ENCODE measurements around the gene CLCN2. TPM values are rescaled to one million over a fixed set of nuclear protein-coding genes. Genes with fewer than 3 reads are reported as not detected.
A peak's percentile ranks its signal among the peaks of the same experiment; 100 is the strongest.

Gene CLCN2
- total RNA-seq, 1 experiment from 2014 or later = 13.0 TPM

DNA sequence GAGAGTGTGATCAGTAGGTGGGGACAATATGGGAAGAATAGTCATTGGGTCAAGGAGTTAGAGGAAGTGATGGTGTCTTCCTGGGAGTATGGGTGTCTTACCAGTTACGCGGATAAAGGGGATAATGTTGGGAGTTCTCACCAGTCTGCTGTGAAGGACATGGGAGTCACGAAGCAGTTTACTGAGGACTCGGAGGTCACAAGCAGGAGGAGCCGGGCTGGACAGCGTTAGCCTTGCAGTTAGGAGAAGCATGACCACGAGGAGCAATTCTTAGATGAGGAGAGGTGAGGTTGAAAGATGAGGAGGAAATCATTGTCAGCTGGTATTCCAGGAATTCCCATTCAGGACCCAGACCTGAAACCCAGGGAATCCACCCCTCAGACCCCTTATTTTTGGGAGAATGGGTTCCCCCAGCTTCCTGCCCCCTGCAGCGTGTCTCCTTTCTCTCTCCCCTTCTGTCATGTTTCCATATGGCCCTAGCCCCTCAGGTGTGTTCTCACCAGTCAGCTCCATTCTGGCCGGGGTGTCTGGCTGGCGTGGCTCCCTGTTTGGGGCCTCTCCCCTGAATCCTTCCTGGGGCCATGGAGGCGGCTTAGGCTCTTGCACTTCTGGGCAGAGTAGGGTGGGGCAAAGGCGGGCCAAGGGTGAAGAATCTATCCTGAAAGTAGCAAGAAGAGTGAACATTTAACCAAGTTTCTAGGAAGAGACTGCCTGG lies 14.5 kb upstream of the CLCN2 start:
- no peak for DNase-seq
- Histone ChIP-seq H3K9me3 (ENCODE audit: low read length) (no peaks in the 10 kb centered on the region), H3K27ac (ENCODE audit: low read length) (no peak overlapping the region), H3K9ac (ENCODE audit: low read length) (no peak overlapping the region), H3K4me1 (ENCODE audit: insufficient read depth, low read length) (peaks cover 4% of the 10 kb centered on the region; the same call in 1 of the 2 replicates), H3K79me2 (ENCODE audit: low read length) (no peaks in the 10 kb centered on the region), H3K4me3 (ENCODE audit: low read length) (no peak overlapping the region), H3F3A (ENCODE audit: low read length, unreplicated experiment) (no peaks in the 10 kb centered on the region), H4K20me1 (ENCODE audit: low read length) (0 out of 2 replicates have a peak, but pooled peaks cover 4% of the 10 kb centered on the region), H2AFZ (ENCODE audit: low read length) (no peak overlapping the region), H3K4me2 (ENCODE audit: low read length) (no peak overlapping the region), H3K27me3 (ENCODE audit: low read length) (peaks cover 53% of the 10 kb centered on the region), H3K9me2 (replicated peaks; ENCODE audit: low read length) (no peaks in the 10 kb centered on the region), H3K36me3 (ENCODE audit: low read depth, low read length) (no peaks in the 10 kb centered on the region)
- intact Hi-C loops (cut with micrococcal nuclease) = loop anchor here (10.0 kb wide), 1 partner anchor 429 kb away; no protein-coding TSS in a partner anchor
- CTCF ChIA-PET = no interaction called here
- POLR2A ChIA-PET (ENCODE audit: unreplicated experiment) = no interaction called here
- BruUV-seq (replicated peaks) = no TSS peak
- no peak for TF ChIP-seq EZH2phosphoT487 (IDR thresholded peaks at IDR 0.05; ENCODE audit: borderline replicate concordance, low read length)
- TF ChIP-seq, protein P1, sequence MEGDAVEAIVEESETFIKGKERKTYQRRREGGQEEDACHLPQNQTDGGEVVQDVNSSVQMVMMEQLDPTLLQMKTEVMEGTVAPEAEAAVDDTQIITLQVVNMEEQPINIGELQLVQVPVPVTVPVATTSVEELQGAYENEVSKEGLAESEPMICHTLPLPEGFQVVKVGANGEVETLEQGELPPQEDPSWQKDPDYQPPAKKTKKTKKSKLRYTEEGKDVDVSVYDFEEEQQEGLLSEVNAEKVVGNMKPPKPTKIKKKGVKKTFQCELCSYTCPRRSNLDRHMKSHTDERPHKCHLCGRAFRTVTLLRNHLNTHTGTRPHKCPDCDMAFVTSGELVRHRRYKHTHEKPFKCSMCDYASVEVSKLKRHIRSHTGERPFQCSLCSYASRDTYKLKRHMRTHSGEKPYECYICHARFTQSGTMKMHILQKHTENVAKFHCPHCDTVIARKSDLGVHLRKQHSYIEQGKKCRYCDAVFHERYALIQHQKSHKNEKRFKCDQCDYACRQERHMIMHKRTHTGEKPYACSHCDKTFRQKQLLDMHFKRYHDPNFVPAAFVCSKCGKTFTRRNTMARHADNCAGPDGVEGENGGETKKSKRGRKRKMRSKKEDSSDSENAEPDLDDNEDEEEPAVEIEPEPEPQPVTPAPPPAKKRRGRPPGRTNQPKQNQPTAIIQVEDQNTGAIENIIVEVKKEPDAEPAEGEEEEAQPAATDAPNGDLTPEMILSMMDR (conservative IDR thresholded peaks at IDR 0.05; ENCODE audit: low read depth, low read length) = no peak
- no peak for TF ChIP-seq EZH2 (IDR thresholded peaks at IDR 0.05; ENCODE audit: low read length, unreplicated experiment)
- ATAC-seq = no peak

DNA sequence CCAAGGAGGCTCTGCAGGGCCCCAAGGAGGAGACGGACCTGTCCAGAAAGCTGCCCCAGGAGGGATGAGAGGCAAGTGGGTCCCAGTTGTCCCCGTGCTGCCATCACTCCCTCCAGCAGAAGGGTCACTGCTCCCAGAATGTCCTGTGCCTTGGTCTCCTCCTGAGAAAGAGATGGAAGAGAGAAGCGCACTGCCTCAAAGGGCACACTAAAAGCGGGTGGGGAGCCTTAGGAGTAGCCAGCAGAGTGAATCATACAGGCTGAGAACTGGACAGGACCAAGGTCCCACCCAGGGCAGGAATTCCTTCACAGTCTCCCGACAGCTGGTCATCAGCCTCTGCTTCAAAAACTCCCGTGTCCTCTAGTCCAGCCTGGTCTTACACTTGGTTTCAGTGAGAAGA lies 12.0 kb upstream of the CLCN2 start:
- Histone ChIP-seq H3K27ac (ENCODE audit: low read length) (no peak overlapping the region), H2AFZ (ENCODE audit: low read length) (no peak overlapping the region), H3K9me2 (replicated peaks; ENCODE audit: low read length) (no peaks in the 10 kb centered on the region), H3K4me1 (ENCODE audit: insufficient read depth, low read length) (peaks cover 4% of the 10 kb centered on the region; the same call in 1 of the 2 replicates), H3K9ac (ENCODE audit: low read length) (no peak overlapping the region), H3K79me2 (ENCODE audit: low read length) (no peaks in the 10 kb centered on the region), H3K36me3 (ENCODE audit: low read depth, low read length) (peaks cover 6% of the 10 kb centered on the region; the same call in 1 of the 2 replicates), H3K4me2 (ENCODE audit: low read length) (no peak overlapping the region), H3K27me3 (ENCODE audit: low read length) (peaks cover 36% of the 10 kb centered on the region), H3K9me3 (ENCODE audit: low read length) (no peaks in the 10 kb centered on the region), H3F3A (ENCODE audit: low read length, unreplicated experiment) (no peaks in the 10 kb centered on the region), H3K4me3 (ENCODE audit: low read length) (no peak overlapping the region), H4K20me1 (ENCODE audit: low read length) (0 out of 2 replicates have a peak, but pooled peaks cover 9% of the 10 kb centered on the region)
- intact Hi-C loops (cut with micrococcal nuclease) = loop anchor here (10.0 kb wide), 1 partner anchor 431 kb away; no protein-coding TSS in a partner anchor
- TF ChIP-seq EZH2phosphoT487 (IDR thresholded peaks at IDR 0.05; ENCODE audit: borderline replicate concordance, low read length) (no peak), EZH2 (IDR thresholded peaks at IDR 0.05; ENCODE audit: low read length, unreplicated experiment) (no peak)
- TF ChIP-seq, protein P1 (conservative IDR thresholded peaks at IDR 0.05; ENCODE audit: low read depth, low read length) = no peak
- BruUV-seq (replicated peaks) = no TSS peak
- POLR2A ChIA-PET (ENCODE audit: unreplicated experiment) = no interaction called here
- CTCF ChIA-PET = interaction anchor here (0.6 to 2.7 kb wide), 2 partner anchors 141 to 172 kb away, joined by 3 to 24 read pairs; no protein-coding TSS in a partner anchor
- peak; percentile 9; the same call in 1 of the 2 replicates for ATAC-seq
- DNase-seq = no peak

DNA sequence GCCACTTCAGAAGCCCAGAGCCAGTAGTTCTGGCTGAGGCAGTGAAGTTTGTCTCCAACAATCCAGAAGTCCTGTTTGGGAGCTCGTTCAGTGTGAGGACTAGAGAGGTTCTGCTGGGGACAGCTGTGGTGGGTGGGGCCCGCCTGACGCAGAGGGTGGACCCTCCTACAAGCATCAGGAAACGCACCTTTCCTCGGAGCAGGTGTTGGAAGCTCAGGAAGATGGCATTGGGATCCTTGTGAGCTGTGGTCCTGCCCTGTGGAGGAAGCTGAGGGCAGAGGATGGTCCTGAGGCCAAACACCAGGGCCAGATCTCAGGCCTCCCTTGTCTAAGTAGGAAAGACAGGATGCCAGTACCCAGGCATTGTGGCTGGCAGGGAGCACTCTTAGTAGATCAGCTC lies 11.5 kb upstream of the CLCN2 start:
- POLR2A ChIA-PET (ENCODE audit: unreplicated experiment) = no interaction called here
- CTCF ChIA-PET = interaction anchor here (1.8 to 2.7 kb wide), 2 partner anchors 96 to 141 kb away, joined by 19 to 24 read pairs; no protein-coding TSS in a partner anchor

More for the DNA sequence above, 11.5 kb upstream of the CLCN2 start:
- no peak overlapping the region for H2AFZ ChIP-seq (ENCODE audit: low read length)
- H3K27me3 ChIP-seq (ENCODE audit: low read length) = peaks cover 31% of the 10 kb centered on the region
- peaks cover 4% of the 10 kb centered on the region; the same call in 1 of the 2 replicates for H3K4me1 ChIP-seq (ENCODE audit: insufficient read depth, low read length)
- peaks cover 10% of the 10 kb centered on the region for H3K36me3 ChIP-seq (ENCODE audit: low read depth, low read length)
- H3K79me2 ChIP-seq (ENCODE audit: low read length) = no peaks in the 10 kb centered on the region
- H3K9ac ChIP-seq (ENCODE audit: low read length) = no peak overlapping the region
- BruUV-seq (replicated peaks) = no TSS peak
- no peak overlapping the region for H3K4me2 ChIP-seq (ENCODE audit: low read length)
- H3F3A ChIP-seq (ENCODE audit: low read length, unreplicated experiment) = no peaks in the 10 kb centered on the region
- H3K27ac ChIP-seq (ENCODE audit: low read length) = no peak overlapping the region
- H3K9me2 ChIP-seq (replicated peaks; ENCODE audit: low read length) = no peaks in the 10 kb centered on the region
- TF ChIP-seq EZH2phosphoT487 (IDR thresholded peaks at IDR 0.05; ENCODE audit: borderline replicate concordance, low read length) (no peak), EZH2 (IDR thresholded peaks at IDR 0.05; ENCODE audit: low read length, unreplicated experiment) (no peak)
- TF ChIP-seq, protein P1 (conservative IDR thresholded peaks at IDR 0.05; ENCODE audit: low read depth, low read length) = no peak
- ATAC-seq = no peak
- intact Hi-C loops (cut with micrococcal nuclease) = loop anchor here (10.0 kb wide), 1 partner anchor 432 kb away; no protein-coding TSS in a partner anchor
- DNase-seq = no peak
- no peak overlapping the region for H3K4me3 ChIP-seq (ENCODE audit: low read length)
- 0 out of 2 replicates have a peak, but pooled peaks cover 11% of the 10 kb centered on the region for H4K20me1 ChIP-seq (ENCODE audit: low read length)
- H3K9me3 ChIP-seq (ENCODE audit: low read length) = no peaks in the 10 kb centered on the region

Data from PC-3 (cell line).